Breast epithelium (tissue), 4 donors: ENCODE data around the gene SLC23A2. TPM values are rescaled to one million over a fixed set of nuclear protein-coding genes. Genes with fewer than 3 reads are reported as not detected.

Experiments used
- DNase-seq, 2 donors: peaks; one replicate each; pipeline ENCODE4 v3.0.0-alpha.2; 2019; ENCODE audit warnings: low spot score in 2 of 2
- H3K27ac ChIP-seq, 2 donors: fragments of 200-600 bp; sonication (generic) in 1 of 2; one replicate each; pipeline ENCODE4 v1.5.1; 2016 to 2019; ENCODE audit warnings: mild to moderate bottlenecking in 1 of 2
- H3K27me3 ChIP-seq, 2 donors: fragments of 200-600 bp; sonication (generic) in 1 of 2; one replicate each; pipeline versions ENCODE4 v1.5.1 to v1.6.0; 2017 to 2019; ENCODE audit warnings: control low read depth in 1 of 2, mild to moderate bottlenecking in 1 of 2
- H3K36me3 ChIP-seq: fragments of 200-600 bp; one replicate; pipeline ENCODE4 v1.5.1; 2019
- H3K4me1 ChIP-seq, 2 donors: fragments of 200-600 bp; sonication (generic); one replicate each; pipeline ENCODE4 v1.5.1; 2016 to 2019; ENCODE audit warnings: control low read depth in 1 of 2
- H3K4me3 ChIP-seq, 3 donors: fragments of 200-600 bp; sonication (generic); 1 replicate in 2 of 3; 2 replicates in 1 of 3; pipeline ENCODE4 v1.5.1; 2016 to 2019; ENCODE audit warnings: mild to moderate bottlenecking in 3 of 3, moderate library complexity in 2 of 3
- H3K9me3 ChIP-seq, 2 donors: fragments of 200-600 bp; sonication (generic) in 1 of 2; one replicate each; pipeline ENCODE4 v1.5.1; 2016 to 2019; ENCODE audit warnings: control low read depth in 1 of 2
- POLR2A ChIP-seq: fragments of 450-650 bp; IDR thresholded peaks from one replicate; pipeline ENCODE4 v1.6.1; 2016; ENCODE audit warnings: antibody characterized with exemption, mild to moderate bottlenecking, moderate library complexity
- POLR2AphosphoS5 ChIP-seq, 3 donors: sonication (generic); formaldehyde crosslinking; IDR thresholded peaks; one replicate each; pipeline ENCODE4 v1.6.1; 2017; ENCODE audit warnings: antibody characterized with exemption in 3 of 3
- intact Hi-C: fragments of 100-400 bp; cut with DNase I; formaldehyde crosslinking; loops from one replicate; pipeline ENCODE4 v1.15.1; 2023; ENCODE audit warnings: low total_unique reads
- total RNA-seq, 3 donors: library from RNA; depleted of rRNA; stranded (reverse); fragments of >200 nt; gene quantifications; one replicate each; pipeline ENCODE4 v1.1.0, GENCODE V29; 2016
- TF ChIP-seq, protein P1 (sequence below), 3 donors: fragments of 450-650 bp; IDR thresholded peaks; one replicate each; pipeline ENCODE4 v1.5.1; 2016 to 2017; ENCODE audit warnings: antibody characterized with exemption in 3 of 3, mild to moderate bottlenecking in 3 of 3, moderate library complexity in 3 of 3

SLC23A2 gene
- total RNA-seq, 3 donors from 2014 or later = 14.6 to 18.6 (median 15.4) TPM

- Histone ChIP-seq H3K27me3 (no peaks in the 10 kb centered on the region), H3K4me3 (no peak overlapping the region), H3K27ac (no peak overlapping the region), H3K36me3 (peaks cover 8% of the 10 kb centered on the region), H3K9me3 (no peaks in the 10 kb centered on the region), H3K4me1 (no peaks in the 10 kb centered on the region)
- TF ChIP-seq POLR2A = no peak
- TF ChIP-seq, protein P1, sequence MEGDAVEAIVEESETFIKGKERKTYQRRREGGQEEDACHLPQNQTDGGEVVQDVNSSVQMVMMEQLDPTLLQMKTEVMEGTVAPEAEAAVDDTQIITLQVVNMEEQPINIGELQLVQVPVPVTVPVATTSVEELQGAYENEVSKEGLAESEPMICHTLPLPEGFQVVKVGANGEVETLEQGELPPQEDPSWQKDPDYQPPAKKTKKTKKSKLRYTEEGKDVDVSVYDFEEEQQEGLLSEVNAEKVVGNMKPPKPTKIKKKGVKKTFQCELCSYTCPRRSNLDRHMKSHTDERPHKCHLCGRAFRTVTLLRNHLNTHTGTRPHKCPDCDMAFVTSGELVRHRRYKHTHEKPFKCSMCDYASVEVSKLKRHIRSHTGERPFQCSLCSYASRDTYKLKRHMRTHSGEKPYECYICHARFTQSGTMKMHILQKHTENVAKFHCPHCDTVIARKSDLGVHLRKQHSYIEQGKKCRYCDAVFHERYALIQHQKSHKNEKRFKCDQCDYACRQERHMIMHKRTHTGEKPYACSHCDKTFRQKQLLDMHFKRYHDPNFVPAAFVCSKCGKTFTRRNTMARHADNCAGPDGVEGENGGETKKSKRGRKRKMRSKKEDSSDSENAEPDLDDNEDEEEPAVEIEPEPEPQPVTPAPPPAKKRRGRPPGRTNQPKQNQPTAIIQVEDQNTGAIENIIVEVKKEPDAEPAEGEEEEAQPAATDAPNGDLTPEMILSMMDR (IDR thresholded peaks at IDR 0.05) = no peak
- intact Hi-C loops = no loop called here
- DNase-seq = no peak
Measured at GRCh38 chr20:4869290-4870193, 131.8 kb downstream of the SLC23A2 start.

DNA sequence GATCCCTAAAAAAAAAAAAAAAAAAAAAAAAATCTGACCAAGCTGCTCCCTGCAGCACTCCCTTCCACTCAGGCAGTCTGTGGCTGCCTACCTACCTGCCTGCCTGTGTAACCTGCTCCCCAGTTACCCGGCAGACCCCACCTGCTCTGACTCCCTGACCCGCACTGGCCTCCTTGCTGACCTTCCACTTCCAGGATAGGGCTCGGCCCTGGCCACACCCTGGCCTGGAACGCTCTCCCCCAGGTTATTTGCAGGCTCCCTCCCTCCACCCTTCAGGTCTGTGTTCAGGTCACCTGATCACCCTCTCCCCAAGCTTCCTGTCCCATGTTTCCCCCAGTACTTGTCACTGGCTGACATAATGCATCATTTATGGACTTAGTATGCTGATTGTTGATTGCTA, 134.3 kb downstream of the SLC23A2 start:
- Histone ChIP-seq H3K9me3 (no peaks in the 10 kb centered on the region), H3K27ac (no peak overlapping the region), H3K4me1 (no peaks in the 10 kb centered on the region), H3K27me3 (no peaks in the 10 kb centered on the region), H3K36me3 (no peaks in the 10 kb centered on the region), H3K4me3 (no peak overlapping the region)
- TF ChIP-seq, protein P1 (IDR thresholded peaks at IDR 0.05) = no peak
- TF ChIP-seq POLR2A (no peak), POLR2AphosphoS5 (IDR thresholded peaks at IDR 0.05) (no peak)
- intact Hi-C loops = no loop called here
- no peak for DNase-seq

- intact Hi-C loops = no loop called here
- Histone ChIP-seq H3K27me3 (no peaks in the 10 kb centered on the region), H3K27ac (no peak overlapping the region), H3K4me3 (no peak overlapping the region), H3K9me3 (no peaks in the 10 kb centered on the region), H3K36me3 (no peaks in the 10 kb centered on the region), H3K4me1 (no peaks in the 10 kb centered on the region)
- DNase-seq = no peak
- TF ChIP-seq POLR2A (no peak), POLR2AphosphoS5 (IDR thresholded peaks at IDR 0.05) (no peak)
- TF ChIP-seq, protein P1 (IDR thresholded peaks at IDR 0.05) = no peak
Measured at GRCh38 chr20:4866429-4866828, 134.9 kb downstream of the SLC23A2 start.

DNA sequence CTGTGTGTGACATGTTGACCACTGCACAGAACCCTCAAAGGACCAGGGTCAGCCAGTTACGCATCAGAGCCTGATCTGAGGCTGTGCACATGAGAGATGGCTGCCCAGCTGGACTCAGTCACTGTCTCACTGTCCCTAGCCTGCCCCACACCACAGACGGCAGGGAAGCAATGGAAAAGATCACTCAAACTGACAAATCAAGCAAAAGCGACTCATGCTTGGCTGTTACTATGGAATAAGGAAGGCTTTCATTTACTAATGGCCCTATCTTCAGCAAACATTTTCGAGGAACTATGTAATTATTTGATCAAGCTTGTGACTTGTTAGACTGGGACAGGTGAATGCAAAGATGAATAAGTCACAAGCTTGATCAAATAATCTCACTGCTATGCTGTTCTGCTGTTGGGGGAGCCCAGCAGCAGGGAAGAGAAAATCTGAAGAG, 137.0 kb downstream of the SLC23A2 start:
- Histone ChIP-seq H3K36me3 (peaks cover 3% of the 10 kb centered on the region), H3K4me1 (no peaks in the 10 kb centered on the region), H3K4me3 (no peak overlapping the region), H3K27me3 (no peaks in the 10 kb centered on the region), H3K9me3 (no peaks in the 10 kb centered on the region), H3K27ac (no peak overlapping the region)
- intact Hi-C loops = no loop called here
- no peak for DNase-seq
- no peak for TF ChIP-seq POLR2AphosphoS5 (IDR thresholded peaks at IDR 0.05)
- TF ChIP-seq, protein P1 (IDR thresholded peaks at IDR 0.05) = no peak
- no peak for TF ChIP-seq POLR2A

DNA sequence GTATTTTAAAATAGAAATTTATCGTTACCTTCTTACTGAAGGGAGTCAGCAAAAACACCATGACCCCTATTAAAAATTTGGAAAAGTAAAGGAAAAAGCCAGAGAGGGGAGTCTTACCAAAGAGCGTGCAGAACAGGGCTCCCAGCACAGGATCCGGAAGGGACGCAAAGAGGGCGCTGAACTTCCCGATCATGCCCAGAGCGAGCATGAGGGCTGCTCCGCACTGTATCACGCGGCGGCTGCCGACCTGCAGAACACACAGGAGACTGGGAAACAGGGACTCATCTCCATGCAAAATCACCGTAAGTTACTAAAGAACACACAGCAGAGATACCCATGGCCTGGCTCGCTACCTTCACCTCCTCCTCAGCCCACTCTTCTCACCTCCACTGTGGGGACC, 138.6 kb downstream of the SLC23A2 start:
- intact Hi-C loops = no loop called here
- no peaks in the 10 kb centered on the region for H3K27me3 ChIP-seq
- peaks cover 3% of the 10 kb centered on the region for H3K36me3 ChIP-seq
- H3K4me3 ChIP-seq = no peak overlapping the region
- TF ChIP-seq, protein P1 (IDR thresholded peaks at IDR 0.05) = no peak
- no peaks in the 10 kb centered on the region for H3K9me3 ChIP-seq
- H3K27ac ChIP-seq = no peak overlapping the region
- DNase-seq = no peak
- H3K4me1 ChIP-seq = no peaks in the 10 kb centered on the region
